ENCODE measurements around the gene NANOG. TPM values are rescaled to one million over a fixed set of nuclear protein-coding genes. Genes with fewer than 3 reads are reported as not detected.

Gene NANOG
- 1 to 10 TPM in 1 of 2 donors, not detected in 1; 1.0 TPM for total RNA-seq

DNA sequence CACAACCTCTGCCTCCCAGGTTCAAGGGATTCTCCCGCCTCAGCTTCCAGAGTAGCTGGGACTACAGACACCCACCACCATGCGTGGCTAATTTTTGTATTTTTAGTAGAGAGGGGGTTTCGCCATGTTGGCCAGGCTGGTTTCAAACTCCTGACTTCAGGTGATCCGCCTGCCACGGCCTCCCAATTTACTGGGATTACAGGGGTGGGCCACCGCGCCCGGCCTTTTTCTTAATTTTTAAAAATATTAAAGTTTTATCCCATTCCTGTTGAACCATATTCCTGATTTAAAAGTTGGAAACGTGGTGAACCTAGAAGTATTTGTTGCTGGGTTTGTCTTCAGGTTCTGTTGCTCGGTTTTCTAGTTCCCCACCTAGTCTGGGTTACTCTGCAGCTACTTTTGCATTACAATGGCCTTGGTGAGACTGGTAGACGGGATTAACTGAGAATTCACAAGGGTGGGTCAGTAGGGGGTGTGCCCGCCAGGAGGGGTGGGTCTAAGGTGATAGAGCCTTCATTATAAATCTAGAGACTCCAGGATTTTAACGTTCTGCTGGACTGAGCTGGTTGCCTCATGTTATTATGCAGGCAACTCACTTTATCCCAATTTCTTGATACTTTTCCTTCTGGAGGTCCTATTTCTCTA is at the start of gene NANOG:
NANOG (plus strand) TSS at position 519 of the 645 bp plus-strand sequence. CDS start 213 bp downstream, outside the sequence.

DNA sequence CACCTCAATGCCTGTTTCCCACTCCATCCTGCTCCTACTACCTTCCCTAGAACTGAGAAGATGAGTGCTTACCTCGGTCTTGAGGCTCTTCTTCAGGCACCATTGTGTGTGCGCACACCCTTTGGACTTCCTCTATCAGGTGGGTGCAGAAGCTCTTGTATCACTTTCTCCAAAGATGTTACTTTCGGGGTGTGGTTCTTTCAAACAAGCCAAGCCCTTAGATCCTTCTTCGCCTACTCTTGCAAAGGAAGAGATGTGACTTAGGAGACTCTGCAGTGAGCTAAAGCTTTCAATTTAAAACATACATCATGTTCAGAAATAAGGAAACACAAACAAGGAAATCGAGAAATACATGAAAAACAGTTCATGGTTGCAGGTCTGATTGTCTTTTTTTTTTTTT is 42.0 kb upstream of the NANOG start, which contains the start of gene CLEC4C:
CLEC4C (minus strand) TSS at position 130 of the 400 bp plus-strand sequence; CDS start at position 103, 27 bp downstream.

Small RNA genes within 50 kb of the gene (small RNA-seq; reads per million reads assigned to genes)
- gene RF00019: 0 reads per million in 2 donors

Other genes starting within 250 kb of the NANOG start
- gene APOBEC1, start 123.5 kb upstream of the NANOG start, total RNA-seq: not detected
- not detected for gene GDF3, start 93.6 kb upstream of the NANOG start, total RNA-seq
- not detected for gene DPPA3, start 78.0 kb upstream of the NANOG start, total RNA-seq
- not detected for gene CLEC4C, start 42.0 kb upstream of the NANOG start, total RNA-seq
- not detected for gene NANOGNB, start 24.2 kb upstream of the NANOG start, total RNA-seq
- not detected for gene SLC2A14, start 83.5 kb downstream of the NANOG start, total RNA-seq
- 10 to 100 TPM; 40.6 to 70.6 TPM for gene SLC2A3, start 146.8 kb downstream of the NANOG start, total RNA-seq
- gene FOXJ2, start 243.3 kb downstream of the NANOG start, total RNA-seq: 1 to 10 TPM; 6.0 to 7.6 TPM

Data from melanocyte of skin (primary cell).